CD14-positive monocyte (primary cell): ENCODE measurements around the gene AKAP8L. TPM values are rescaled to one million over a fixed set of nuclear protein-coding genes. Genes with fewer than 3 reads are reported as not detected.

ENCODE experiments used
- DNase-seq, 3 donors: peaks; one replicate each; pipeline ENCODE4 v3.0.0-alpha.2; 2011 to 2022
- H2AFZ ChIP-seq: 2 replicates; pipeline ENCODE4 v1.6.0; 2012; ENCODE audit warnings: mild to moderate bottlenecking, low read depth, low read length, inconsistent platforms; ENCODE audit not compliant: insufficient read depth, poor library complexity, severe bottlenecking
- H3K27ac ChIP-seq, 2 donors: 1 replicate in 1 of 2; 2 replicates in 1 of 2; pipeline ENCODE4 v1.5.1; 2012 to 2013; ENCODE audit warnings: low read length in 2 of 2, control low read depth in 1 of 2, inconsistent platforms in 1 of 2, low read depth in 1 of 2, mild to moderate bottlenecking in 1 of 2
- H3K27me3 ChIP-seq, 2 donors: one replicate each; pipeline versions ENCODE4 v1.6.0 to v1.6.1; 2011 to 2013; ENCODE audit warnings: low read length in 2 of 2; ENCODE audit not compliant: control insufficient read depth in 2 of 2, insufficient read depth in 2 of 2
- H3K36me3 ChIP-seq, 2 donors: replicated peaks in 1 of 2; 1 replicate in 1 of 2; 2 replicates in 1 of 2; pipeline versions ENCODE4 v1.5.1 to v1.6.1; 2012 to 2013; ENCODE audit warnings: low read length in 2 of 2, control low read depth in 1 of 2, inconsistent platforms in 1 of 2, mild to moderate bottlenecking in 1 of 2; ENCODE audit not compliant: insufficient read depth in 2 of 2, control insufficient read depth in 1 of 2
- H3K4me1 ChIP-seq, 2 donors: 1 replicate in 1 of 2; 2 replicates in 1 of 2; pipeline versions ENCODE4 v1.5.1 to v1.6.1; 2012 to 2013; ENCODE audit warnings: low read length in 2 of 2, control low read depth in 1 of 2, inconsistent platforms in 1 of 2, mild to moderate bottlenecking in 1 of 2, moderate library complexity in 1 of 2; ENCODE audit not compliant: insufficient read depth in 2 of 2, control insufficient read depth in 1 of 2
- H3K4me2 ChIP-seq: replicated peaks from 2 replicates; pipeline ENCODE3; 2012; ENCODE audit warnings: low read length, moderate library complexity, mild to moderate bottlenecking; ENCODE audit not compliant: poor library complexity, severe bottlenecking; ENCODE audit errors: extremely low read depth
- H3K4me3 ChIP-seq, 3 experiments: fragments of 200-600 bp in 1 of 3; sonication (generic) in 1 of 3; replicated peaks in 1 of 3; 1 replicate in 2 of 3; 2 replicates in 1 of 3; pipeline ENCODE4 v1.5.1; 2011 to 2013; ENCODE audit warnings: low read length in 3 of 3, mild to moderate bottlenecking in 3 of 3, control low read depth in 2 of 3, low read depth in 2 of 3, inconsistent platforms in 1 of 3, moderate library complexity in 1 of 3
- H3K79me2 ChIP-seq: 2 replicates; pipeline ENCODE4 v1.6.0; 2012; ENCODE audit warnings: mild to moderate bottlenecking, control low read depth, inconsistent platforms, low read length, moderate library complexity; ENCODE audit not compliant: insufficient read depth
- H3K9ac ChIP-seq: 2 replicates; pipeline ENCODE4 v1.6.0; 2017; ENCODE audit warnings: low read length, mild to moderate bottlenecking; ENCODE audit not compliant: insufficient read depth, poor library complexity, severe bottlenecking
- H3K9me3 ChIP-seq, 2 donors: replicated peaks in 1 of 2; 1 replicate in 1 of 2; 2 replicates in 1 of 2; pipeline versions ENCODE4 v1.5.1 to v1.6.1; 2012 to 2013; ENCODE audit warnings: low read length in 2 of 2, control low read depth in 1 of 2; ENCODE audit not compliant: control insufficient read depth in 1 of 2, insufficient read depth in 1 of 2
- H4K20me1 ChIP-seq: 2 replicates; pipeline ENCODE4 v1.6.0; 2012; ENCODE audit warnings: mild to moderate bottlenecking, low read length, control low read depth, moderate library complexity; ENCODE audit not compliant: insufficient read depth
- H3K27ac Mint-ChIP-seq, 7 donors: one replicate each; pipeline ENCODE4 v1.8.0; 2020; ENCODE audit warnings: mild to moderate bottlenecking in 7 of 7, mixed read lengths in 7 of 7, moderate library complexity in 6 of 7, inconsistent platforms in 2 of 7
- H3K27me3 Mint-ChIP-seq, 3 donors: one replicate each; pipeline ENCODE4 v1.8.0; 2021 to 2022; ENCODE audit warnings: low read depth in 3 of 3, mild to moderate bottlenecking in 3 of 3, mixed read lengths in 3 of 3, moderate library complexity in 3 of 3, inconsistent platforms in 1 of 3
- H3K36me3 Mint-ChIP-seq, 2 donors: one replicate each; pipeline ENCODE4 v1.8.0; 2020; ENCODE audit warnings: mixed read lengths in 2 of 2, inconsistent platforms in 1 of 2, mild to moderate bottlenecking in 1 of 2
- H3K4me1 Mint-ChIP-seq: one replicate; pipeline ENCODE4 v1.8.0; 2020; ENCODE audit warnings: mild to moderate bottlenecking, mixed read lengths
- H3K4me3 Mint-ChIP-seq, 2 donors: one replicate each; pipeline ENCODE4 v1.8.0; 2020; ENCODE audit warnings: mild to moderate bottlenecking in 2 of 2, mixed read lengths in 2 of 2, moderate library complexity in 1 of 2
- H3K9me3 Mint-ChIP-seq, 7 donors: one replicate each; pipeline ENCODE4 v1.8.0; 2020 to 2022; ENCODE audit warnings: mixed read lengths in 7 of 7, mild to moderate bottlenecking in 6 of 7, moderate library complexity in 6 of 7, inconsistent platforms in 2 of 7
- WGBS: methylation state at CpG from one replicate; pipeline ENCODE4 v1.1.5; 2013; ENCODE audit warnings: missing lambda C conversion rate; ENCODE audit not compliant: insufficient coverage; 5-methylcytosine and 5-hydroxymethylcytosine counted together
- intact Hi-C, 2 donors: fragments of 100-400 bp; cut with micrococcal nuclease; formaldehyde crosslinking; loops; one replicate each; pipeline versions ENCODE4 v1.15.0 to v1.15.1; 2023
- polyA plus RNA-seq, 3 donors: library from polyadenylated mRNA; depleted of rRNA in 1 of 3; unstranded in 2 of 3; stranded (reverse) in 1 of 3; fragments of 300-500 nt in 2 of 3; fragments of >200 nt in 1 of 3; fragmentation: Illumina TruSeq in 2 of 3; gene quantifications; 1 replicate in 2 of 3; 2 replicates in 1 of 3; pipeline ENCODE4 v1.2.3, GENCODE V29; 2012 to 2021
- TF ChIP-seq, protein P1 (sequence below): fragments of 200-600 bp; IDR thresholded peaks from one replicate; pipeline ENCODE4 v1.8.0; 2022; ENCODE audit warnings: antibody characterized with exemption, mild to moderate bottlenecking

AKAP8L gene
- polyA plus RNA-seq, 3 donors, result 21.4 to 103 (median 39.0) TPM

DNA sequence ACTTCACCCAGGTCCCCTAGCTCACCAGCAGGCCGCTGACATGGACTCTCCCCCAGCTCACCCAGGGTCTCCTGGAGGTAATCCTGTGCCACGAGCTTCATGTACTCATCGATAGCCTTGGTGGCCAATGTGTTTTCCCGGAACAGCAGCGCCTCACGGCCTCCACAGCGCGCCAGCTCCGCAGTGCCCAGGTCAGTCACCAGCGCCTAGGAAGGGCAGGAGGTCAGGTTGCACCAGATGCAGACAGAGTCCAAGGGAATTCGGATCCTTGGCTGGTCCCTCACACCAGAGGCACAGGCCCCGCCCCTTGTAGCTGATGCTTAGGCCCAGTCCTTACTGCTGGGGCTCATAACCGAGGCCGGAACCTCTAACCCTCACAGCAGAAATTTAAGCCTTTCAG, 37.7 kb upstream of the AKAP8L start:
- Mint-ChIP-seq H3K27me3 (peaks cover 0 to 3% (median 0%) of the 10 kb centered on the region in 3 donors), H3K4me1 (no peaks in the 10 kb centered on the region), H3K36me3 (peaks cover 65 to 70% of the 10 kb centered on the region in 2 donors), H3K27ac (no peak overlapping the region), H3K9me3 (peaks cover 0 to 9% (median 5%) of the 10 kb centered on the region in 7 donors), H3K4me3 (no peak overlapping the region)
- DNase-seq, result no peak
- 95% methylated on average over 12 of the region's 14 CpGs for WGBS
- Histone ChIP-seq H4K20me1 (peaks cover 8% of the 10 kb centered on the region), H3K4me2 (no peak overlapping the region), H2AFZ (no peak overlapping the region), H3K9me3 (no peaks in the 10 kb centered on the region), H3K36me3 (peaks cover 69 to 85% of the 10 kb centered on the region in 2 donors), H3K27me3 (no peaks in the 10 kb centered on the region), H3K27ac (no peak overlapping the region), H3K4me3 (no peak overlapping the region), H3K9ac (no peak overlapping the region), H3K79me2 (no peaks in the 10 kb centered on the region), H3K4me1 (no peaks in the 10 kb centered on the region)
- intact Hi-C loops, result no loop called here
- TF ChIP-seq, protein P1, sequence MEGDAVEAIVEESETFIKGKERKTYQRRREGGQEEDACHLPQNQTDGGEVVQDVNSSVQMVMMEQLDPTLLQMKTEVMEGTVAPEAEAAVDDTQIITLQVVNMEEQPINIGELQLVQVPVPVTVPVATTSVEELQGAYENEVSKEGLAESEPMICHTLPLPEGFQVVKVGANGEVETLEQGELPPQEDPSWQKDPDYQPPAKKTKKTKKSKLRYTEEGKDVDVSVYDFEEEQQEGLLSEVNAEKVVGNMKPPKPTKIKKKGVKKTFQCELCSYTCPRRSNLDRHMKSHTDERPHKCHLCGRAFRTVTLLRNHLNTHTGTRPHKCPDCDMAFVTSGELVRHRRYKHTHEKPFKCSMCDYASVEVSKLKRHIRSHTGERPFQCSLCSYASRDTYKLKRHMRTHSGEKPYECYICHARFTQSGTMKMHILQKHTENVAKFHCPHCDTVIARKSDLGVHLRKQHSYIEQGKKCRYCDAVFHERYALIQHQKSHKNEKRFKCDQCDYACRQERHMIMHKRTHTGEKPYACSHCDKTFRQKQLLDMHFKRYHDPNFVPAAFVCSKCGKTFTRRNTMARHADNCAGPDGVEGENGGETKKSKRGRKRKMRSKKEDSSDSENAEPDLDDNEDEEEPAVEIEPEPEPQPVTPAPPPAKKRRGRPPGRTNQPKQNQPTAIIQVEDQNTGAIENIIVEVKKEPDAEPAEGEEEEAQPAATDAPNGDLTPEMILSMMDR, result no peak

DNA sequence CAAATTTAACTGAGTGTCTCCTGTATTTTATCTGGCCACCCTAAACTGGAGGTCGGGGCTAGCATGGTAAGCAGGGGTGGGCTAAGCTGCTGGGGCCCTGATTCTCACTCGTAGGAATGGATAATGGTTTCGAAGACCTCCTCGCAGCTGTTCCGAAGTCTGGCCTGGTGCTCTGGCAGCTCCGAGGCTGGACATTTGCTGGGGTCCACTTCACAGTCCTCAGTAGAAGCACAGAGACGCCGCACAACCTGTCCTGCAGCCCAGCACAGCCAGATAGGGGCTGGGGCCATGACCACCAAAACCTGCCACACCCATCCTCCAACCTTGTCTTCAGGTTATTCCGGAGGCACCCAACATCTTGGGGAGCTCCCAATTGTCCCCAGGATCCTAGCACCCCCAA, 37.2 kb upstream of the AKAP8L start:
- Mint-ChIP-seq H3K36me3 (peaks cover 61 to 68% of the 10 kb centered on the region in 2 donors), H3K27me3 (peaks cover 0 to 4% (median 0%) of the 10 kb centered on the region in 3 donors), H3K4me3 (no peak overlapping the region), H3K9me3 (peaks cover 0 to 9% (median 5%) of the 10 kb centered on the region in 7 donors), H3K27ac (no peak overlapping the region), H3K4me1 (peaks cover under 1% of the 10 kb centered on the region)
- H3K27me3 ChIP-seq, result no peaks in the 10 kb centered on the region
- intact Hi-C loops, result no loop called here
- H2AFZ ChIP-seq, result no peak overlapping the region
- H3K27ac ChIP-seq, result no peak overlapping the region
- DNase-seq, result no peak
- H3K9ac ChIP-seq, result no peak overlapping the region
- H4K20me1 ChIP-seq, result peaks cover 6% of the 10 kb centered on the region
- WGBS, result 92% methylated on average over 4 of the region's 9 CpGs
- no peak overlapping the region for H3K4me2 ChIP-seq
- no peak overlapping the region for H3K4me3 ChIP-seq
- H3K36me3 ChIP-seq, result peaks cover 65 to 84% of the 10 kb centered on the region in 2 donors
- H3K4me1 ChIP-seq, result no peaks in the 10 kb centered on the region
- no peaks in the 10 kb centered on the region for H3K79me2 ChIP-seq
- no peaks in the 10 kb centered on the region for H3K9me3 ChIP-seq
- TF ChIP-seq, protein P1, result no peak
